Ascending aorta (tissue), 2 donors: Measurements from ENCODE around the gene PRRT3. TPM values are rescaled to one million over a fixed set of nuclear protein-coding genes. Genes with fewer than 3 reads are reported as not detected.

Experiments used
- DNase-seq, 2 donors: peaks; one replicate each; pipeline ENCODE4 v3.0.0-alpha.2; 2019; ENCODE audit warnings: low spot score in 2 of 2
- H3K27ac ChIP-seq, 2 donors: fragments of 200-600 bp; sonication (generic); one replicate each; pipeline ENCODE4 v1.5.1; 2016 to 2017; ENCODE audit warnings: mild to moderate bottlenecking in 1 of 2
- H3K27me3 ChIP-seq: fragments of 200-600 bp; sonication (generic); one replicate; pipeline ENCODE4 v1.5.1; 2017
- H3K36me3 ChIP-seq, 2 donors: fragments of 200-600 bp; sonication (generic); one replicate each; pipeline ENCODE4 v1.5.1; 2016
- H3K4me1 ChIP-seq, 2 donors: fragments of 200-600 bp; sonication (generic); one replicate each; pipeline ENCODE4 v1.5.1; 2016 to 2017; ENCODE audit warnings: mild to moderate bottlenecking in 1 of 2
- H3K4me3 ChIP-seq, 2 donors: fragments of 200-600 bp; sonication (generic); one replicate each; pipeline ENCODE4 v1.5.1; 2016 to 2017; ENCODE audit warnings: mild to moderate bottlenecking in 1 of 2
- H3K9me3 ChIP-seq, 2 donors: fragments of 200-600 bp; sonication (generic); one replicate each; pipeline ENCODE4 v1.5.1; 2016
- CTCF ChIP-seq, 3 experiments: fragments of 200-600 bp in 2 of 3; fragments of 450-650 bp in 1 of 3; sonication (generic) in 2 of 3; IDR thresholded peaks; one replicate each; pipeline ENCODE4 v1.5.1; 2016 to 2019; ENCODE audit warnings: antibody characterized with exemption in 3 of 3, mild to moderate bottlenecking in 1 of 3, moderate library complexity in 1 of 3
- intact Hi-C: fragments of 100-400 bp; cut with DNase I; formaldehyde crosslinking; loops from one replicate; pipeline ENCODE4 v1.15.1; 2023
- total RNA-seq: library from RNA; depleted of rRNA; stranded (reverse); fragments of >200 nt; gene quantifications from one replicate; pipeline ENCODE4 v1.1.0, GENCODE V29; 2016

Gene PRRT3
- total RNA-seq, 1 donor from 2014 or later: 1.1 TPM

DNA sequence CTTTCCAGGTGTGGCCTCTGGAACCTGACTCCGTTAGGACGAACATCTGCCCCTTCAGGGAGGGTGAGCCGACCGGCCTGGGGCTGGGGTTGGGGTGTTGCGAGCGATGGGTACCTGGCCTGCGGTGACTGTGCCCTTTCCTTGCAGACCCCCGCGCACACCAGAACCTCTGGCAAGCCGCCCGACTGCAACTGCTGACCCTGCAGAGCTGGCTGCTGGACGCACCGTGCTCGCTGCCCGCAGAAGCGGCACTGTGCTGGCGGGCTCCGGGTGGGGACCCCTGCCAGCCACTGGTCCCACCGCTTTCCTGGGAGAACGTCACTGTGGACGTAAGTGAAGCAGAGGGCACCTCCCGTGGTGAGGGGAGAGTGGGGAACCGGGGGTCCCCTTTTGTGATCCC lies 24.1 kb downstream of the PRRT3 start:
- H3K27me3 ChIP-seq: no peaks in the 10 kb centered on the region
- TF ChIP-seq CTCF (IDR thresholded peaks at IDR 0.05): no peak

DNA sequence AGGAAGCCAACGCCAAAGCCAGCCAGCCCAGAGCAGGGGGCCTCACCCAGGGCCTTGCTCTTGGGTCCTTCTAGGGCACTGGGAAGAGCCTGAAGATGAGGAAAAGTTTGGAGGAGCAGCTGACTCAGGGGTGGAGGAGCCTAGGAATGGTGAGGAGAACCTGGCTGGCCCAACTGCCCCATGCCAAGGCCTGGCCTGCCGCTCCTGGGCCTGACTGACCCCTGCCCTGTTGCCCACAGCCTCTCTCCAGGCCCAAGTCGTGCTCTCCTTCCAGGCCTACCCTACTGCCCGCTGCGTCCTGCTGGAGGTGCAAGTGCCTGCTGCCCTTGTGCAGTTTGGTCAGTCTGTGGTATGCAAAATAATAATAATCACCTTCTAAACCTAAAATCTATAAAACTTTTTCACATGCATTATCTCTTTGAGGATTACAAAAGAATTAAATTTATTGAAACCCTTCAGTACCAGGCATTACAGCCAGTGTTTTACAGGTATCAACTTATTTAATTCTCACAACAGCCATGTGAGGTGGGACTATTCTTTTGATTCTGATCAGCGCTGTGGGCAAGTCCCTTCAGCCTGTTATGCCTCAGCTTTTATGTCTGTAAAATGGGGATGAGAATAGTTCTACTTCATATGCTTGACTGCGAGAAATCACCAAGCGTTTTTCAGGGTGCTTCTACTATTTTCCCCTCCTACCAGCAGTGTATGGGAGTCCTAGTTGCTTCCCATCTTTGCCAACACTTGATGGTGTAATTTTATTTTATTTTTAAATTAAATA lies 33.8 kb downstream of the PRRT3 start:
- H3K4me3 ChIP-seq: peak overlapping the region in 1 of 2 donors; percentile 62
- H3K4me1 ChIP-seq: peaks cover 22 to 32% of the 10 kb centered on the region in 2 donors
- TF ChIP-seq CTCF (IDR thresholded peaks at IDR 0.05): no peak
- intact Hi-C loops: loop anchor here (5.0 to 10.0 kb wide), 4 partner anchors 126 to 524 kb away; partner anchors contain the start of genes ARPC4, BRPF1, SETD5 and TADA3
- H3K27ac ChIP-seq: no peak overlapping the region
- peaks cover 6 to 8% of the 10 kb centered on the region in 2 donors for H3K36me3 ChIP-seq
- no peaks in the 10 kb centered on the region for H3K27me3 ChIP-seq
- DNase-seq: no peak
- H3K9me3 ChIP-seq: no peaks in the 10 kb centered on the region

More for the DNA sequence above, 24.1 kb downstream of the PRRT3 start:
- no peak overlapping the region for H3K27ac ChIP-seq
- peaks cover 18 to 44% of the 10 kb centered on the region in 2 donors for H3K36me3 ChIP-seq
- H3K9me3 ChIP-seq: no peaks in the 10 kb centered on the region
- DNase-seq: no peak
- no peak overlapping the region for H3K4me3 ChIP-seq
- H3K4me1 ChIP-seq: peaks cover 3 to 8% of the 10 kb centered on the region in 2 donors
- intact Hi-C loops: no loop called here

- DNase-seq: no peak
- Histone ChIP-seq H3K27me3 (no peaks in the 10 kb centered on the region), H3K27ac (peak overlapping the region; percentile 79 to 86), H3K9me3 (no peaks in the 10 kb centered on the region), H3K4me1 (peaks cover 22 to 32% of the 10 kb centered on the region in 2 donors), H3K36me3 (peaks cover 6 to 8% of the 10 kb centered on the region in 2 donors), H3K4me3 (peak overlapping the region; percentile 62 to 89)
- intact Hi-C loops: loop anchor here (2.0 to 10.0 kb wide), 5 partner anchors 27 to 523 kb away; partner anchors contain the start of genes ARPC4, BRPF1, JAGN1 and SETD5
- TF ChIP-seq CTCF (IDR thresholded peaks at IDR 0.05): no peak
These were observed 34.4 kb downstream of the PRRT3 start for GRCh38 chr3:9917820-9918219.

GRCh38 chr3:9916734-9917680 lies 35.2 kb downstream of the PRRT3 start, which contains the start of gene IL17RC:
IL17RC (plus strand) TSS chr3:9917098; CDS start chr3:9917316, 218 bp downstream.
- H3K4me3 ChIP-seq: peak within 1 kb of the TSS; percentile 62 to 89
- no peak for TF ChIP-seq CTCF (IDR thresholded peaks at IDR 0.05)
- DNase-seq: peak; percentile 79 to 93
- peak within 1 kb of the TSS; percentile 79 to 86 for H3K27ac ChIP-seq
- H3K36me3 ChIP-seq: peaks cover 0 to 8% of the 10 kb centered on the region in 2 donors
- intact Hi-C loops: loop anchor here (1.0 to 10.0 kb wide), 6 partner anchors 16 to 522 kb away; partner anchors contain the start of genes ARPC4, BRPF1, CRELD1 and JAGN1
- peaks cover 22 to 32% of the 10 kb centered on the region in 2 donors for H3K4me1 ChIP-seq
- H3K27me3 ChIP-seq: no peaks in the 10 kb centered on the region
- no peaks in the 10 kb centered on the region for H3K9me3 ChIP-seq

- Histone ChIP-seq H3K9me3 (no peaks in the 10 kb centered on the region), H3K4me3 (peak overlapping the region; percentile 62 to 89), H3K36me3 (peaks cover 0 to 8% of the 10 kb centered on the region in 2 donors), H3K27ac (peak overlapping the region; percentile 79 to 86), H3K4me1 (peaks cover 22 to 32% of the 10 kb centered on the region in 2 donors), H3K27me3 (no peaks in the 10 kb centered on the region)
- DNase-seq: peak in 1 of 2 donors; percentile 79
- intact Hi-C loops: loop anchor here (1.0 to 10.0 kb wide), 6 partner anchors 17 to 522 kb away; partner anchors contain the start of genes ARPC4, BRPF1, CRELD1 and JAGN1
- TF ChIP-seq CTCF (IDR thresholded peaks at IDR 0.05): no peak
These were observed 35.9 kb downstream of the PRRT3 start for GRCh38 chr3:9916346-9916733.
